Measurements from ENCODE around the gene MED13.

MED13 gene

DNA sequence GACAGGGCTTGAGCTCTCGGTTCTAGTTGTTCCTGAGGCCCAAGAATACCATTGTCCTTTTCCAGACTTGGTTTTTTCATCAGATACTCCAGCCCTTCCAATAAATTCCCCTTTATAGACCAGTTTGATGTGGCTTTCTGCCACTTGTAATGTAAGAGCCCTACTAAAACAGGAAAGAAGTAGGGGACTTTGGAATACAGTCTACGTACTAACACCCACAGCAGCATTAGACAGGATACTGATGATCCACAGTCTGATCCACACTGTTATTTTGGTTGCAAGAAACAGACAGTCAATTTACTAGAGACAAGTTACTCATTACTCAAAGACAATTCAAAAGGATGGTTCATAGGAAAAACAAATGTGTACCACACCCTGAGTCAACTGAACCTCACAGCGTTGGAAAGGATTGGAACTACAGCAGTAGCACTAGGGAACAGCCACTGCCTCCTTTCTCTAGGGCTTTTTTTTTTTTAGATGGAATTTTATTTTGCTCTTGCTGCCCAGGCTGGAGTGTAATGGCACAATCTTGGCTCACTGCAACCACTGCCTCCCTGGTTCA lies 45.9 kb upstream of the MED13 start:
- no peak overlapping the region for H2BK5ac ChIP-seq (ENCODE audit: low read depth, low read length, poor library complexity, severe bottlenecking)
- no peak overlapping the region for H3K4me3 ChIP-seq (ENCODE audit: insufficient read depth in 1 of 2, low read depth in 1 of 2, low read length in 2 of 2)
- H2AK5ac ChIP-seq (ENCODE audit: low read length, severe bottlenecking) = no peak overlapping the region
- no peak overlapping the region for H3K27ac ChIP-seq (ENCODE audit: low read length, poor library complexity, severe bottlenecking)
- no peaks in the 10 kb centered on the region for H3K9me3 ChIP-seq (ENCODE audit: control insufficient read depth, low read length)
- H2AFZ ChIP-seq (ENCODE audit: low read depth, low read length) = no peak overlapping the region
- H3K9ac ChIP-seq (ENCODE audit: low read length) = no peak overlapping the region
- no peaks in the 10 kb centered on the region for H3K36me3 ChIP-seq (ENCODE audit: control insufficient read depth in 1 of 2, insufficient read depth in 2 of 2, low read depth in 1 of 2, low read length in 2 of 2)
- no peak overlapping the region for H3K18ac ChIP-seq (ENCODE audit: low read depth in 1 of 2, low read length in 2 of 2)
- H3K4me2 ChIP-seq (ENCODE audit: low read length, poor library complexity, severe bottlenecking) = no peak overlapping the region
- peaks cover 3% of the 10 kb centered on the region for H3K4me1 ChIP-seq (ENCODE audit: control insufficient read depth, insufficient read depth, low read depth, low read length)
- no peak overlapping the region for H2BK15ac ChIP-seq (ENCODE audit: low read depth, poor library complexity, severe bottlenecking)
- no peaks in the 10 kb centered on the region for H3K79me1 ChIP-seq (replicated peaks; ENCODE audit: low read length, poor library complexity, severe bottlenecking)
- H3K4ac ChIP-seq (ENCODE audit: low read depth in 1 of 2, low read length in 2 of 2) = no peak overlapping the region
- H4K91ac ChIP-seq (ENCODE audit: low read length) = no peak overlapping the region
- no peak overlapping the region for H3K23ac ChIP-seq (ENCODE audit: low read length in 2 of 2)
- no peak overlapping the region for H3K14ac ChIP-seq (ENCODE audit: low read length in 2 of 2)
- H2BK12ac ChIP-seq (ENCODE audit: low read length in 2 of 2) = no peak overlapping the region
- no peak overlapping the region for H4K8ac ChIP-seq (ENCODE audit: low read length)
- H3K27me3 ChIP-seq (ENCODE audit: control insufficient read depth in 1 of 2, insufficient read depth in 1 of 2, low read length in 2 of 2) = peaks cover 0 to 4% of the 10 kb centered on the region in 2 experiments
- no peak overlapping the region for H2BK120ac ChIP-seq (ENCODE audit: low read depth, low read length)
- WGBS = 86% methylated on average over 3 of the region's 3 CpGs
- DNase-seq = no peak

DNA sequence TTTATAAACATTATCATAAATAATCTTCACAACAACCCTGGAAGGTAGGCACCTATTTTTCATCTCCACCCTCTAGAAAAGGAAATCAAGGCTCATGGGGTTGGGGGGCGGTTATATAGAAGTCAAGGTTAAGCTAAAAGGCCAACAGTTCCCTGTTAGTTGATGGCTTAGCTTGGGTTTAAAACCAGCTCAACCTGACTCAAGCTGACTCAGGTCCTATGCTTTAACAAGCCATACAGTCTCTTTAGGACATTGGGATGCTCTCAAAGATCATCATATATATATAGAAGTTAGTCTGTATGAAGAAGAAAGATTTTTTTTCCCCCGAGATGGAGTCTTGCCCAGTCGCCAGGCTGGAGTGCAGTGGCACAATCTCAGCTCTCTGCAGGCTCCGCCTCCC lies 44.8 kb upstream of the MED13 start:
- no peak for DNase-seq
- H2AK5ac ChIP-seq (ENCODE audit: low read length, severe bottlenecking) = no peak overlapping the region
- H3K9ac ChIP-seq (ENCODE audit: low read length) = no peak overlapping the region
- H4K8ac ChIP-seq (ENCODE audit: low read length) = no peak overlapping the region
- 86% methylated on average over 3 of the region's 4 CpGs for WGBS
- H3K14ac ChIP-seq (ENCODE audit: low read length in 2 of 2) = no peak overlapping the region
- no peak overlapping the region for H2BK5ac ChIP-seq (ENCODE audit: low read depth, low read length, poor library complexity, severe bottlenecking)
- no peak overlapping the region for H2BK15ac ChIP-seq (ENCODE audit: low read depth, poor library complexity, severe bottlenecking)
- no peaks in the 10 kb centered on the region for H3K36me3 ChIP-seq (ENCODE audit: control insufficient read depth in 1 of 2, insufficient read depth in 2 of 2, low read depth in 1 of 2, low read length in 2 of 2)
- H3K27ac ChIP-seq (ENCODE audit: low read length, poor library complexity, severe bottlenecking) = no peak overlapping the region
- H3K4me2 ChIP-seq (ENCODE audit: low read length, poor library complexity, severe bottlenecking) = no peak overlapping the region
- no peaks in the 10 kb centered on the region for H3K79me1 ChIP-seq (replicated peaks; ENCODE audit: low read length, poor library complexity, severe bottlenecking)
- no peaks in the 10 kb centered on the region for H3K9me3 ChIP-seq (ENCODE audit: control insufficient read depth, low read length)
- no peak overlapping the region for H3K18ac ChIP-seq (ENCODE audit: low read depth in 1 of 2, low read length in 2 of 2)
- no peak overlapping the region for H3K4ac ChIP-seq (ENCODE audit: low read depth in 1 of 2, low read length in 2 of 2)
- H3K4me1 ChIP-seq (ENCODE audit: control insufficient read depth, insufficient read depth, low read depth, low read length) = peaks cover 3% of the 10 kb centered on the region
- no peak overlapping the region for H2BK12ac ChIP-seq (ENCODE audit: low read length in 2 of 2)
- no peak overlapping the region for H2BK120ac ChIP-seq (ENCODE audit: low read depth, low read length)
- no peak overlapping the region for H3K23ac ChIP-seq (ENCODE audit: low read length in 2 of 2)
- H3K4me3 ChIP-seq (ENCODE audit: insufficient read depth in 1 of 2, low read depth in 1 of 2, low read length in 2 of 2) = no peak overlapping the region
- H2AFZ ChIP-seq (ENCODE audit: low read depth, low read length) = no peak overlapping the region
- H4K91ac ChIP-seq (ENCODE audit: low read length) = no peak overlapping the region
- H3K27me3 ChIP-seq (ENCODE audit: control insufficient read depth in 1 of 2, insufficient read depth in 1 of 2, low read length in 2 of 2) = peaks cover 0 to 10% of the 10 kb centered on the region in 2 experiments

DNA sequence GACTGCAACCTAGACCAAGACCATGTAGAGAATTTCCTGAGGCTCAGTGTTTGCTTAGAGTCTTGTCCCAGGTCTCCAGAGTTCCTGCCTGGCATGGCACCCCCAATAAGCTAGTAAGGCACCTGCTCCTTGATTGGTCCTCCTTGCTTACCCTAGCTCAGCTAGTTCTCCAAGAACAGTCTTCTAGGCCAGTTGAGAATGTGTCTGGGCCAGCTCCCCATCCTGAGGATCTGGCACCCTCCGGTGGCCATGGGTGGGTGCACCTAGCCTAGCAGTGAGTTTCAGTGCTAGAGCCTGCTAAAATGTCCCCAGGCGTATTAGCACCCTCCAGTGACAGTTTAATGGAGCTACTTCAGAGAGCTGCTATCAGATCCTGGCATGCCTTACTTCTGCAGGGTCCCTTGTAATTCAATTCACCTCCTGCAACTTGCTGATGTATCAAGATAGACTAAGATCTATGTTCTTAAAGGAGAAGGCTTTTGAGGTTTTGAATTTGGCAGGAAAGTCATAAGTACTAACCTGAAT lies 44.4 kb upstream of the MED13 start:
- no peaks in the 10 kb centered on the region for H3K9me3 ChIP-seq (ENCODE audit: control insufficient read depth, low read length)
- no peak overlapping the region for H2AFZ ChIP-seq (ENCODE audit: low read depth, low read length)
- H2BK120ac ChIP-seq (ENCODE audit: low read depth, low read length) = no peak overlapping the region
- no peaks in the 10 kb centered on the region for H3K36me3 ChIP-seq (ENCODE audit: control insufficient read depth in 1 of 2, insufficient read depth in 2 of 2, low read depth in 1 of 2, low read length in 2 of 2)
- H3K9ac ChIP-seq (ENCODE audit: low read length) = no peak overlapping the region
- H3K4me3 ChIP-seq (ENCODE audit: insufficient read depth in 1 of 2, low read depth in 1 of 2, low read length in 2 of 2) = no peak overlapping the region
- H2BK5ac ChIP-seq (ENCODE audit: low read depth, low read length, poor library complexity, severe bottlenecking) = no peak overlapping the region
- H2BK15ac ChIP-seq (ENCODE audit: low read depth, poor library complexity, severe bottlenecking) = no peak overlapping the region
- no peak overlapping the region for H4K91ac ChIP-seq (ENCODE audit: low read length)
- no peak overlapping the region for H3K4me2 ChIP-seq (ENCODE audit: low read length, poor library complexity, severe bottlenecking)
- 20% methylated on average over 2 of the region's 2 CpGs for WGBS
- H2AK5ac ChIP-seq (ENCODE audit: low read length, severe bottlenecking) = no peak overlapping the region
- no peak overlapping the region for H3K4ac ChIP-seq (ENCODE audit: low read depth in 1 of 2, low read length in 2 of 2)
- H3K18ac ChIP-seq (ENCODE audit: low read depth in 1 of 2, low read length in 2 of 2) = no peak overlapping the region
- H3K27ac ChIP-seq (ENCODE audit: low read length, poor library complexity, severe bottlenecking) = no peak overlapping the region
- H3K79me1 ChIP-seq (replicated peaks; ENCODE audit: low read length, poor library complexity, severe bottlenecking) = no peaks in the 10 kb centered on the region
- no peak overlapping the region for H2BK12ac ChIP-seq (ENCODE audit: low read length in 2 of 2)
- peaks cover 0 to 10% of the 10 kb centered on the region in 2 experiments for H3K27me3 ChIP-seq (ENCODE audit: control insufficient read depth in 1 of 2, insufficient read depth in 1 of 2, low read length in 2 of 2)
- DNase-seq = peak; percentile 42
- H3K23ac ChIP-seq (ENCODE audit: low read length in 2 of 2) = no peak overlapping the region
- H4K8ac ChIP-seq (ENCODE audit: low read length) = no peak overlapping the region
- no peak overlapping the region for H3K14ac ChIP-seq (ENCODE audit: low read length in 2 of 2)
- H3K4me1 ChIP-seq (ENCODE audit: control insufficient read depth, insufficient read depth, low read depth, low read length) = peaks cover 3% of the 10 kb centered on the region

DNA sequence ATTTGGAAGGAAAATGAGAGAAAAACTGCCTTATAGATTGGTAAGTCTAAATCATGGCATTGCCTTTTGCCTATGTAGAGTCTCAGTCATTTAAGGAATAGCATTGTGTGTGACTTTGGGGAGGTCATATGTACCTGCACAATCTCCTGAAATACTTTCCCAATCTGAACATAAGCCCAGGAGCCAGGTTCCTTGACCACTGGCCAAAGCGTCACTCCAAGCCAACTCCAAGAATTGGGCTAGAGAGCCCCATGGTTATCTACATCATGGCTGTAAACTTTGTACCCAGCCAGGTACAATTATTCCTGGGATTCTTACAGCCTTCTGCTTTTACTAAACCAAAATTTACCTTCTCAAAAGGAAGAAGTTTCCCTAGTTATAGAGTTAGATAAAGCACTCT lies 40.8 kb upstream of the MED13 start:
- H3K9ac ChIP-seq (ENCODE audit: low read length) = no peak overlapping the region
- peaks cover 0 to 13% of the 10 kb centered on the region in 2 experiments for H3K27me3 ChIP-seq (ENCODE audit: control insufficient read depth in 1 of 2, insufficient read depth in 1 of 2, low read length in 2 of 2)
- H2AFZ ChIP-seq (ENCODE audit: low read depth, low read length) = no peak overlapping the region
- no peak overlapping the region for H2BK15ac ChIP-seq (ENCODE audit: low read depth, poor library complexity, severe bottlenecking)
- 93% methylated on average over 1 of the region's 1 CpG for WGBS
- no peaks in the 10 kb centered on the region for H3K4me1 ChIP-seq (ENCODE audit: control insufficient read depth, insufficient read depth, low read depth, low read length)
- H3K4me3 ChIP-seq (ENCODE audit: insufficient read depth in 1 of 2, low read depth in 1 of 2, low read length in 2 of 2) = no peak overlapping the region
- H3K14ac ChIP-seq (ENCODE audit: low read length in 2 of 2) = no peak overlapping the region
- H3K23ac ChIP-seq (ENCODE audit: low read length in 2 of 2) = no peak overlapping the region
- H3K4ac ChIP-seq (ENCODE audit: low read depth in 1 of 2, low read length in 2 of 2) = no peak overlapping the region
- H3K27ac ChIP-seq (ENCODE audit: low read length, poor library complexity, severe bottlenecking) = no peak overlapping the region
- no peak overlapping the region for H2AK5ac ChIP-seq (ENCODE audit: low read length, severe bottlenecking)
- H4K91ac ChIP-seq (ENCODE audit: low read length) = no peak overlapping the region
- no peak overlapping the region for H3K4me2 ChIP-seq (ENCODE audit: low read length, poor library complexity, severe bottlenecking)
- H3K18ac ChIP-seq (ENCODE audit: low read depth in 1 of 2, low read length in 2 of 2) = no peak overlapping the region
- no peak overlapping the region for H4K8ac ChIP-seq (ENCODE audit: low read length)
- H2BK12ac ChIP-seq (ENCODE audit: low read length in 2 of 2) = no peak overlapping the region
- no peak overlapping the region for H2BK5ac ChIP-seq (ENCODE audit: low read depth, low read length, poor library complexity, severe bottlenecking)
- H3K79me1 ChIP-seq (replicated peaks; ENCODE audit: low read length, poor library complexity, severe bottlenecking) = no peaks in the 10 kb centered on the region
- H3K9me3 ChIP-seq (ENCODE audit: control insufficient read depth, low read length) = no peaks in the 10 kb centered on the region
- no peak overlapping the region for H2BK120ac ChIP-seq (ENCODE audit: low read depth, low read length)
- no peaks in the 10 kb centered on the region for H3K36me3 ChIP-seq (ENCODE audit: control insufficient read depth in 1 of 2, insufficient read depth in 2 of 2, low read depth in 1 of 2, low read length in 2 of 2)
- no peak for DNase-seq
